HG03097 (cell line): ENCODE measurements around the gene STAB1.
A peak's percentile ranks its signal among the peaks of the same experiment; 100 is the strongest.

Experiments used
- ATAC-seq: cut with Tn5 transposase; IDR thresholded peaks from one replicate; pipeline ENCODE4 v1.9.1; 2021; ENCODE audit not compliant: unreplicated experiment, low FRiP score

The STAB1 gene

DNA sequence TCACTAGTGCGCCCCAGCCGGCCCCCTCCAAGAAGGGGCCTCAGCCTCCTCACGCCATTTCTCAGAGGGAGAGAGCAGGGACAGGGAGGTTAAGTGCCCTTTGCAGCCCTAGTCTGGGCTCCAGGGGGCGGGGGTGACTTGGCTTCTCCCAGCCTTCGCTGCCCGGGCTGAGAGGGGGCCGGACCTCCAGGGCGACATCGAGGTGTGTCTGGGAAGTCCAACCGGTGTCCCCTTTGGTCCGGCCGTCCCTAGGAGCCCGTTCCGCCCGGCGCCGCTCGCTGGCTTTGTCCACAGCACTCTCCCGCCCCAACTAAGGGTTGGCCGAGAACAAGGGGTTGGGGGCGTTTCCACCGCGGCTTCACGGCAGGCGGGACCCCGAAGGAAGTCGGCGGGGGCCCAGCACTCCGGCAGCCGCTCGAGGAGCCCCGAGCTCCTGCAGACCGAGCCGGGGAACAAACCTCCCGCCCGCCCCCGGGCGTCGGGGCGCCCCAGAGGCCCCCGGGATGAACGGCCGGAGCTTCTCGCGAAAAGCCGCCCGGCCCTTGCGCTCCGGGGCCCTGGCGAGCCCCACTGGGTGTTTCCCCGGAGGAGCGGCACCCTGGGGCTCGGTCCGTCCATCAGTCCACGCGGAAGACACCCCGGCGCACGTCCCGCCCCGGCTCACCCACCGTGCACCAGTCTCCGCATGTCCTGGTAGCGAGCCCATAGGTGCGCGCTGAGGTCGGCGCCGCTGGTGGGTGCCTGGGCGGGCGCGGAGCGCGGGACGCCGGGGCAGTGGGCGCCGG lies 37.9 kb downstream of the STAB1 start:
- no peak for ATAC-seq

DNA sequence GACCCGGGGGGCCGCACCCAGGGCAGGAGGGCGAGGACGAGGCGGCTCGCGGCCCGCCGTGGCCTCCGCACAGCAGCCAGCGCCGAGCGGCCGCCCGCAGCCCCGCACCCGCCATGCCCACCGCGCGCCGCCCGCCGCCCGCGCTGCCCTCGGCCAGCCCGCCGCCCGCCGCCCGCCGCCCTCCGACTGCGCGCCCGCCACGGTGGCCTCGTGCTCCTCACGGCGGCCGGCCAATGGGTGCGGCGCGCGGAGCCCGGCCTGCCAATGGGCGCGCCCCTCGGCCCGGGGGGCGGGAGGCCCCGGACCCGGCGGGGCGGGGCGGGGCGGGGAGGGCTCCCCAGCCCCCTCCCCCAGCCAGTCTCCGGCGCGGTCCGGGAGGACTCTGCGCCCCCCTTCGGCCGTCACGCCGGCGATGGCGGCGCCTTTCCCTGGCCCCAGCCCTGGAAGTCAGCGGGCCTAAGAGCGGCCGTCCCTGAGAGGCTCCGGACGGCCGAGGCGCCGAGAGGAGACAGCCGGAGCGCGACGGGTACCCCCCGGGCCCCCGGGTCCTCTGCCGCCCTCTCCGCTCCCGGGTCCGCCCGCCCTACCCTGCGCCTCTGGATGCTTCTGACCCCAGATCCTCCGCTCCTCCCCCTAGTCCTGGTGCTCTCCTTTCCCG lies 38.6 kb downstream of the STAB1 start, which contains the start of gene NT5DC2:
NT5DC2 (minus strand) TSS at position 235 of the 658 bp plus-strand sequence; CDS start at position 115, 120 bp downstream.
- ATAC-seq, result no peak

DNA sequence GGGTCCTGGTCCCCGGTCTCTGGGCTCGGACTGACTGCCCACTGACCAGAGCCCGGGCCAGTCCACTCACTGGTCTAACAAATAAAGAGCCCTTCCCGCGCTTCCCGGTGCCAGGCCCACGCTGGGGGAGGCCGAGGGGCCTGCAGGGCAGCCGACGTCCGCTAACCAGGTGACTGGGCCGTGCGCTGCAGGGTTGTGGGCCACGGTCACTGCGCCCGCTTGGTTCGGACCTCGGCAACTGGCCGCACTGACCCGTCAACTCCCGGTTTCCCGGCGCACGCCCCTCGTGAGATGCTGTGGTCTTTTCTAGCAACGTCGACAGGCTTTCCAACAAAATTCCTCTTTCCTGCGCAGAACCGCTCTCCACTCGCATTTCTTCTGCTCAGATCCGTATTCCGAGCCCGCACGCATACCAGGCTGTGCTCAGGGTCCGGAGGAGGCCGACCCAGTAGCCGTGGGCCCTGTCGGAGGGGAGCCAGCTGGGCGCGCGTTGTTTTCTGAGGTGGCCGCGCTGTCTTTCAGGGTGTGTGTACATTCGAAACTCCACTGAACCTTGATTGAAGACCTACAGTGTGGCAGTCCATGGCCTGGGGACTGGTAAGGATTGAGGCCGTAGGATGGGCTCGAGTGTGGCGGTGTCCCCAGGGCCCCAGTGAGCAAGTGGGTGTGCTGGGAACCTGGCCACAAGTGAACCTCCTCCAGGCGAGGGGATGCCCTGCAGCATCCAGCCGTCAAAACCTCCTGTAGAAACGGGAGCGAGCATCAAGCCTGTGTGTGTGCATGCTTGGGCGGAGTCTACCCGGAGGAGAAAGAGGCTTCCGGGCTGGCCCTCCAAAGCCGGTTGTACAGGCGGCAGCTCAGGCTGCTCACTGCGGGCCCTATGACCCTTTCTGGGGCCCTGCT lies 39.4 kb downstream of the STAB1 start:
- no peak for ATAC-seq

DNA sequence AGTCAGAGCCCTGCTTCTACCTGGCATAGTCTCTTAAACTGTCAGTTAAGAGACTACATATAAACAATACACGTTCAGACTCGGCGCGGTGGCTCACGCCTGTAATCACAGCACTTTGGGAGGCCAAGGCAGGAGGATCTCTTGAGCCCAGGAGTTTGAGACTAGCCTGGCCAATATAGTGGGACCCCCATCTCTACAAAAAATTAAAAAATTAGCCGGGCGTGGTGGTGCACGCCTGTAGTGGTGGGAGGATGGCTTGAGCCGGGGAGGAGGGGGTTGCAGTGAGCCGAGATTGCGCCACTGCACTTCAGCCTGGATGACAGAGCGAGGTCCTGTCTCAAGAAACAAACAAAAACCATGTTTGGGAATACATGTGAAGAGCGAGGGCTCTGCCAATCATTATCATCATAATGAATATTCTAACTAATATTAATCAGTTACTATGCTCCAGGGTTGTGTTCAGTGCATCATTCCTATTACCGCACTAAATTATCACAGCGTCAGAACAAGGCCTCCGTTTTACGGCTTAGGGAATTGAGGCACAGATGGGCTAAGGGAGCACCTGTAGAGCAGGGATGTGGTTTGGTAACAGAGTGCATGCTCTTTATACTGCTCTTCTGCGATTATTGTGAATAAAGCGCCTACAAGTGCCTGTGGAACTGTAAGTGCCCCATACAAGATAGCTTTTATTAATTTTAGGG lies 40.4 kb downstream of the STAB1 start:
- no peak for ATAC-seq

DNA sequence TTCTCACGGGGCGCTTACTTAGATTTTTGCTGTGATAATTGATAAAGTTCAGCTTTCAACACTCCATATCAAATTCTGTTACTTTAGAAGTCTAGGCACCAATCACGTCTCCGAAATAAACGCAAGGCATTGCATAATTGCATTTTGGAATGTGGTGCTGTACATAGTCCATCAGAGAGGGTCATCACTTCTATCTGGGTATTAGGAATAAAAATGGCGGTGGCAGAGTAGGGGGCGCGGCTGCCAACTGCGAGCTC lies 40.9 kb downstream of the STAB1 start:
- no peak for ATAC-seq

DNA sequence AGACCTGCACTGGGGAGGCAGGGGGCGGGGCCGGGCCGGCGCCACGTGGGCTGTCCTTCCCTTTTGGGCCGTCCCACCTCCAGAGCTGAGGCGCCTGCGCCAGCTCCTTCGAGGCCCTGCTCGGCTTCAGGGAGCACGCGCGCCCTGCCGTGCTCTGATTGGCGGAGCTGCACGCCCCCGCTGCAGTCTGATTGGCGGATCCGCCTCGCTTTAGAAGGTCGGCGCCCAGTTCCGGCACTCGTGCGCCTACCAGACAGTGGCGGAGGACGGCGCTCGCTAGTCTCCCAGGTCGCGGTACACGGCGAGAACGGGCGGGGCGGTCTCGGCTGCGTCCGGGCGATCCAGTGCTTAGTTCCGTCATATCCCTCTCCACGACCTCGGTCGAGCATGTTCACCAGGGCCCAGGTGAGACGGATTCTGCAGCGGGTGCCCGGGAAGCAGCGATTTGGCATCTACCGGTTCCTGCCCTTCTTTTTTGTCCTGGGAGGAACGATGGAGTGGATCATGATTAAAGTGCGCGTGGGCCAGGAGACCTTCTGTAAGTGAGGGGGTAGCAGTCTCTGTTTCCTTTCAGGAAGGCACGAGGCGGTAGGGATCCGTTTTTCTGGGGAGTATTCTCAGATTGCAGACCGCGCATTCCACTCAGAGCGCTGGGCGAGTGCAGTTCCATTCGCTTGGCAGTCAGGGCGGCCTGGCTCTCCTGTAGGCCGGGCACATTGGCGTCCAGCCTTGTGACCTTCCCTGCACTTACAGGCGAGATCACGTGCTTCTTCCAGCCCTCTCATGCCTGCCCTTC lies 41.4 kb downstream of the STAB1 start, which contains the start of gene UQCC5:
UQCC5 (plus strand) TSS at position 237 of the 796 bp plus-strand sequence; CDS start at position 388, 151 bp downstream.
- peak; percentile 84 for ATAC-seq

GRCh38 chr3:52537165-52537620 lies 42.1 kb downstream of the STAB1 start:
- no peak for ATAC-seq

GRCh38 chr3:52537726-52538421 lies 42.7 kb downstream of the STAB1 start:
- no peak for ATAC-seq

- no peak for ATAC-seq
Observed at GRCh38 chr3:52539010-52539653, 44.0 kb downstream of the STAB1 start.

DNA sequence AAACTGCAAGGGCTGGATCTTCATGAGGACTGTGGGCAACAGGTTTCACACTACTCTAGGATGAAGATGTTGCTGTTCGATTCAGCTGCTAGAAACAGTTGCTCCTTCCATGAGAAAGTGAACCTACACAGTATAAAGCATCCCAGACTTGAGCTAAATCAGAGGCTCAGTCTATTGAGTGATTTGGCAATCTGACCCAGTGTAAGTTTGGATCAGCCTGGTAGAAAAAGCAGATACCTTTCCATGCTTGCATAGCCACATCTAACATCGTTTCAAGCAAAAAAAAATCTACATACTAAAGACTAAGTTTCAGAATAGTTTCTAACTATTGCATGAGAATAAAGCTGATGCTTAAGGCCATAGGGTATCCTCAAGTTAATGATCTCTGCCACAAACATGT lies 45.9 kb downstream of the STAB1 start:
- ATAC-seq, result no peak

DNA sequence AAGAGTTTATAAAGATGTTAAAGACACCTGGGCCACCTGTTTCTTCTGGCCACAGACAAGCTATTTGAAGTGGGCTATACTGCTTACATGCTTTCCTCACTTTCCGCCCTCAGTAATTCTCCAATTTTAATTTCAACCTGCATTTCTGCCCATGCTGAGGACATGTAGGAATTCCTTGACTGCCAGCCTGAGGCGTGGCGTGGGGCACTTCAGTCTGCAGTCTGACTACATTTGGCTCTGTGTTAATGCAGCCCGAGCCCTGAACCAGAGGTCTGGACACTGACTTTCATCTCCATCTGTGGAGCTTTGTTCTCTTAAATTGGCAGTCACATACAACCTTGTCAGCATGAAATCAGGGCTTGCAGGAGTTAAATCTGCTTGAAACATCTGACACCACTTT lies 49.8 kb downstream of the STAB1 start:
- no peak for ATAC-seq

DNA sequence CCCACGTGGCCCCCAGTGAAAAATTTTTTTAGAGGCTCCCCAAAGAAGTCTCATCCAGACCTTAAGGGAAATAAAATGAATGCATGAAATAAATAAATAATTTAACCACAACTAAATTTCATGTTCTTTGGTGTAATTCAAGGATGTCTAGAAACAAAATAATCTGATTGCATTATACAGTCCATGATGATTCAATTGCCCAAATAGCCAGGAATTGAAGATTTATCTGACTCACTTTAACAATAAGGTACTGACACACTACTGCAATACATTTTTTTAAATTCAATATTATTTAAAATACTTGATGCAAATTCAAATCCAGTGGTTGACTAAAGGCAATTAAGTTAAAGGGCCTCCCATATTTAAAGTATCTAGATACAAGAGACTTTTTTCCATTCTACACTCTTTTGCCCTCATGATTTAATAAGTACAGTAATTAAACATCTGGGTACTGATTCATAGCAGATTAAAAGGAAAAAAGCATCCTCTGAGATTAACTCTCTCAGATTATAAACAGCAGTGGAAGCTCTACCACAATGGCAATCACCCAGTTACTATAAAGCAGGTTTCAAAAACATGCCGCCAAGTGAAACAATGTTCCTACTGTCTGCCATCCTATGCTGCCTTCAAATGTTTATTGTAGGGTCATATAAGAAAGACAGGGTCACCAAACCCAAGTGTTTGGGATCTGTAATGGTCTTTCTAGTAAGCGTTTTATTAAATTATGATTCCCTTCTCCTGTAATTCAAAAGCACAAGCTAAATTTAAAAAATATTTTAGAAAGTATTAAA lies 51.2 kb downstream of the STAB1 start:
- no peak for ATAC-seq

DNA sequence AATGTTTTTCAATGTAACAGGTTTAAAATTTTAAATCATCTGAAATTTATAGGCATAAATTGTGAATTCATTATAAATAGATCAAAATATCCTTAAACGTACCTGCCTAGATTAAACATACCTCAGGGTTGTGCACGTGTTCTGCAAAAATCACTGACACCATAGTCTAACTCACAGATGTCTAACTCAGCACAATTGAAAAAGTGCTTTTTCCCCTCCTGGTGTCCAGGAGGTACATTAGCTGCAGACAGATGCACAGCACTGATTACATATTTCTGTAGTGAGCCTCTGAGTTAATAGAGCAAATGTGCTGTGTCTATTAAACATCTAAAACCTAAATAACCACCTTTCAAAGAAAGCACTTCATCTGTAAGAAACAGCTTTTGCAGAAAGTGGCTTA lies 52.0 kb downstream of the STAB1 start:
- no peak for ATAC-seq

- ATAC-seq, result no peak
Observed at GRCh38 chr3:52551118-52551517, 56.0 kb downstream of the STAB1 start.

GRCh38 chr3:52552089-52552488 lies 57.0 kb downstream of the STAB1 start:
- no peak for ATAC-seq

DNA sequence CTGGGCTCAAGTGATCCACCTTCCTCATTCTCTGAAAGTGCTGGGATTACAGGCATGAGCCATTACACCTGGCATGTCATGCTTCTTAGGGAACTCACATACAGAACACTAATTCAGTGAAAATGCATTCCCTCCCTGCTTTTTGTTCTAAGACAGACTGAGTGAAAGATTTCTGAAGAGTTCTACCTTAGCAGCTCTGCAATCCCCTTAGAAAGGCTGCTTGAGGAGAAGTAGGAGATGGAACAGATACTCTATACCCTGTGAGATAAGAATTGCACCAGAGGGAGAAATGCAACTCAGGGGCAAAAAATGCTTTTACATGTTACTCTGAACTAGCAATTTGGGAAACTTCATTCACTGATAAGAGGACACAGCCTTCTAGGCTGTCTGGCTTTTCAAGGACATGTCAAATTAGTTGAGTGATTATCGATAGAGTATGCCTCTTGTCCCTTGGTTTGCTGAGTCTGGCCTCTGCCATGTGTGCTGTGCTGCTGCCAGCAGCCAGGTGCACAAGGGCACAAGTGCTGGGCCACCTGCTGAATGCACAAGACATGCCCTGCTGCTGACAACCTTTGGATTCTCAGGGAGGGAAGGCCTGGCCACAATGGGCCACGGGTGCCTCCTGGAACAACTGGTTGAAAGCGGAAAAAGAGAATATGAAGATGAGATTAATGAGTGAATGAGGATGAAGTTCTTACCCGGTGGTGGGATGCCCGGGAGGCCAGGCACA lies 59.1 kb downstream of the STAB1 start:
- ATAC-seq, result no peak

- no peak for ATAC-seq
Observed at GRCh38 chr3:52555056-52555455, 59.9 kb downstream of the STAB1 start.
